HL-60 (cell line): ENCODE measurements around the gene CPLANE1.
"Not testable (repeated sequence)": the region's sequence is repeated elsewhere in the genome, so short reads cannot be mapped to it uniquely, and the experiment has no call there.

Source experiments
- DNase-seq, 2 experiments: peaks; one replicate each; pipeline ENCODE4 v3.0.0-alpha.2; 2010 to 2020; ENCODE audit warnings: low read depth in 1 of 2, low spot score in 1 of 2
- H3K27ac ChIP-seq: fragments of 250-450 bp; sonication (Bioruptor Pico); replicated peaks from 2 replicates; pipeline ENCODE4 v1.5.1; 2020; ENCODE audit warnings: mild to moderate bottlenecking, moderate library complexity
- H3K27me3 ChIP-seq: fragments of 250-450 bp; sonication (Bioruptor Pico); 2 replicates; pipeline ENCODE4 v1.5.1; 2021; ENCODE audit warnings: mild to moderate bottlenecking, moderate library complexity; ENCODE audit not compliant: insufficient read depth, poor library complexity, severe bottlenecking
- H3K4me3 ChIP-seq: replicated peaks from 2 replicates; pipeline ENCODE4 v1.5.1; 2011; ENCODE audit warnings: mild to moderate bottlenecking, control low read depth, low read length; ENCODE audit not compliant: insufficient read depth
- CTCF ChIP-seq: IDR thresholded peaks from one replicate; pipeline ENCODE4 v1.5.1; 2011; ENCODE audit warnings: low read length, control low read depth, inconsistent platforms; ENCODE audit not compliant: insufficient read depth
- GABPA ChIP-seq: IDR thresholded peaks from 2 replicates; pipeline ENCODE4 v1.6.1; 2012; ENCODE audit warnings: low read depth
- POLR2AphosphoS5 ChIP-seq: IDR thresholded peaks from 2 replicates; pipeline ENCODE4 v1.6.1; 2012; ENCODE audit warnings: low read depth
- REST ChIP-seq: IDR thresholded peaks from 2 replicates; pipeline ENCODE4 v1.6.1; 2012; ENCODE audit warnings: low read depth; ENCODE audit not compliant: insufficient replicate concordance
- SPI1 ChIP-seq: IDR thresholded peaks from 2 replicates; pipeline ENCODE4 v1.6.1; 2012; ENCODE audit warnings: low read depth, mild to moderate bottlenecking, borderline replicate concordance

Gene CPLANE1

GRCh38 chr5:37103302-37103701, 145.9 kb downstream of the CPLANE1 start:
- TF ChIP-seq SPI1 = no peak
- no peak for TF ChIP-seq POLR2AphosphoS5
- TF ChIP-seq GABPA = no peak
- no peak for TF ChIP-seq REST
- TF ChIP-seq CTCF = no peak
- DNase-seq = no peak
- Histone ChIP-seq H3K27me3 (no peaks in the 10 kb centered on the region), H3K4me3 (no peak overlapping the region), H3K27ac (no peak overlapping the region)

GRCh38 chr5:37099267-37099666, 149.9 kb downstream of the CPLANE1 start:
- H3K27ac ChIP-seq, H3K27me3 ChIP-seq, DNase-seq, H3K4me3 ChIP-seq: not testable (repeated sequence)

- H3K27ac ChIP-seq, H3K4me3 ChIP-seq, H3K27me3 ChIP-seq, DNase-seq: not testable (repeated sequence)
These were observed 155.4 kb downstream of the CPLANE1 start for GRCh38 chr5:37093795-37094194.

GRCh38 chr5:37090781-37091180, 158.4 kb downstream of the CPLANE1 start:
- Histone ChIP-seq H3K27me3 (no peaks in the 10 kb centered on the region), H3K4me3 (no peak overlapping the region), H3K27ac (no peak overlapping the region)
- no peak for TF ChIP-seq SPI1
- no peak for TF ChIP-seq REST
- TF ChIP-seq POLR2AphosphoS5 = no peak
- no peak for TF ChIP-seq CTCF
- TF ChIP-seq GABPA = no peak
- no peak for DNase-seq

- no peak for DNase-seq
- TF ChIP-seq GABPA = no peak
- no peak for TF ChIP-seq REST
- TF ChIP-seq CTCF = no peak
- no peak for TF ChIP-seq POLR2AphosphoS5
- no peak for TF ChIP-seq SPI1
- H3K27me3 ChIP-seq = no peaks in the 10 kb centered on the region
These were observed 159.0 kb downstream of the CPLANE1 start for GRCh38 chr5:37090123-37090726.

More at GRCh38 chr5:37090123-37090726, 159.0 kb downstream of the CPLANE1 start:
- no peak overlapping the region for H3K4me3 ChIP-seq
- no peak overlapping the region for H3K27ac ChIP-seq
